ENCODE measurements around the gene KHDRBS1. TPM values are rescaled to one million over a fixed set of nuclear protein-coding genes. Genes with fewer than 3 reads are reported as not detected.

The KHDRBS1 gene
- total and polyA plus RNA-seq, 2 donors from 2014 or later = 66.9 to 121 TPM

DNA sequence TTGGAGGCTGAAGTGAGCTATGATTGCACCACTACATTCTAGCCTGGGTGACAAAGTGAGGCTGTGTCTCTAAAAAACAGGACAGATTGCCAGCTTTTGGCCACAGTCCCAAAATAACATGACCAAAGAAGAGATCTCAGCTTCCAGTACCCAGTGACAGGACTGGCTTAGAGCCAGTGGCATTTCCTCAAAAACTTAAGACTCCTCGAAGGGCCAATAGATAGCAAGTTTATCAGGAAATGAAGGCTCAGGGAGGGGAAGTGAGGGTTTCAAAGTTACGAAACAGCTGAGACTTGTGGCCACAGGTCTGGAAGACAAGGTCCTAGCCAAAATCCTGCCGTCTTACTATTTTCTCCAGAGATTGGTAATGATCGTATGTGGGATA is 52.8 kb downstream of the KHDRBS1 start:
- H3K4me3 ChIP-seq (ENCODE audit: low read length in 3 of 3) = no peak overlapping the region
- H3K27me3 ChIP-seq (ENCODE audit: control insufficient read depth, insufficient read depth, low read length) = no peaks in the 10 kb centered on the region
- no peaks in the 10 kb centered on the region for H3K36me3 ChIP-seq (ENCODE audit: control insufficient read depth in 2 of 3, insufficient read depth in 3 of 3, low read length in 3 of 3)
- intact Hi-C loops (cut with DNase I) = no loop called here
- peak in 3 of 5 donors; percentile 19 to 83 (median 43) for DNase-seq
- H3K4me1 ChIP-seq (ENCODE audit: control insufficient read depth in 2 of 3, insufficient read depth in 2 of 3, low read depth in 1 of 3, low read length in 3 of 3) = peaks cover 8 to 13% (median 8%) of the 10 kb centered on the region in 3 donors
- H3K27ac ChIP-seq (ENCODE audit: low read depth in 2 of 2, low read length in 2 of 2) = peak overlapping the region in 1 of 2 donors; percentile 26
- TF ChIP-seq, protein P1, sequence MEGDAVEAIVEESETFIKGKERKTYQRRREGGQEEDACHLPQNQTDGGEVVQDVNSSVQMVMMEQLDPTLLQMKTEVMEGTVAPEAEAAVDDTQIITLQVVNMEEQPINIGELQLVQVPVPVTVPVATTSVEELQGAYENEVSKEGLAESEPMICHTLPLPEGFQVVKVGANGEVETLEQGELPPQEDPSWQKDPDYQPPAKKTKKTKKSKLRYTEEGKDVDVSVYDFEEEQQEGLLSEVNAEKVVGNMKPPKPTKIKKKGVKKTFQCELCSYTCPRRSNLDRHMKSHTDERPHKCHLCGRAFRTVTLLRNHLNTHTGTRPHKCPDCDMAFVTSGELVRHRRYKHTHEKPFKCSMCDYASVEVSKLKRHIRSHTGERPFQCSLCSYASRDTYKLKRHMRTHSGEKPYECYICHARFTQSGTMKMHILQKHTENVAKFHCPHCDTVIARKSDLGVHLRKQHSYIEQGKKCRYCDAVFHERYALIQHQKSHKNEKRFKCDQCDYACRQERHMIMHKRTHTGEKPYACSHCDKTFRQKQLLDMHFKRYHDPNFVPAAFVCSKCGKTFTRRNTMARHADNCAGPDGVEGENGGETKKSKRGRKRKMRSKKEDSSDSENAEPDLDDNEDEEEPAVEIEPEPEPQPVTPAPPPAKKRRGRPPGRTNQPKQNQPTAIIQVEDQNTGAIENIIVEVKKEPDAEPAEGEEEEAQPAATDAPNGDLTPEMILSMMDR (IDR thresholded peaks at IDR 0.05; ENCODE audit: borderline replicate concordance, extremely low read depth, insufficient read depth) = no peak
- H3K9me3 ChIP-seq (ENCODE audit: control insufficient read depth in 2 of 3, insufficient read depth in 1 of 3, low read length in 3 of 3) = no peaks in the 10 kb centered on the region
- H3K9ac ChIP-seq (ENCODE audit: low read length in 3 of 3) = no peak overlapping the region
- FAIRE-seq = peak; percentile 57

DNA sequence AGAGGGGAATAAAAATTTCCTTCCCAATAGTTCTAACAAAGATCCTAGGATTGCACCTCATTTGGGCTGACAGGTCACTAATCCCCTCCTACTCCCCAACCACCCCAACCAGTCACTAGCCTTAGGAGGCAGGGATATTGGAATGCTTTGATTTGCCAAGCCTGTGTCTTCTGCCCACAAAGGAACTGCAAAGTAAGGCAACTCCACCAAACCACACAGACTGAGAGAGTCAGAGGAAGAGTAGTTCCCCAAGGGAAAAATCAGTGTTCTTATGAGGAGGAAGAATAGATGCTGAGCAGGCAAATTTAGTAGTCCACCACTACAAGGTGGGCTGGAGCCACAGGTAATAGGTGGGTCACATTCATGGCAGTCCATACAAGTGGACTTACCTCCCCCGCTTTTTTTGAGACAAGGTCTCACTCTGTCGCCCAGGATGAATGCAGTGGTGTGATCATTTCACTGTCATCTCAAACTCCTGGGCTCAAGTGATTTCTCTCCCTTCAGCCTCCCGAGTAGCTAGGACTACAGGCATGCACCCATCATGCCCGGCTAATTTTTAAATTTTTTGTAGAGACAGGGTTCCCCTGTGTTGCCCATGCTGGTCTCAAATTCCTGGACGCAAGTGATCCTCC is 55.4 kb downstream of the KHDRBS1 start:
- no peak overlapping the region for H3K9ac ChIP-seq (ENCODE audit: low read length in 3 of 3)
- FAIRE-seq = no peak

DNA sequence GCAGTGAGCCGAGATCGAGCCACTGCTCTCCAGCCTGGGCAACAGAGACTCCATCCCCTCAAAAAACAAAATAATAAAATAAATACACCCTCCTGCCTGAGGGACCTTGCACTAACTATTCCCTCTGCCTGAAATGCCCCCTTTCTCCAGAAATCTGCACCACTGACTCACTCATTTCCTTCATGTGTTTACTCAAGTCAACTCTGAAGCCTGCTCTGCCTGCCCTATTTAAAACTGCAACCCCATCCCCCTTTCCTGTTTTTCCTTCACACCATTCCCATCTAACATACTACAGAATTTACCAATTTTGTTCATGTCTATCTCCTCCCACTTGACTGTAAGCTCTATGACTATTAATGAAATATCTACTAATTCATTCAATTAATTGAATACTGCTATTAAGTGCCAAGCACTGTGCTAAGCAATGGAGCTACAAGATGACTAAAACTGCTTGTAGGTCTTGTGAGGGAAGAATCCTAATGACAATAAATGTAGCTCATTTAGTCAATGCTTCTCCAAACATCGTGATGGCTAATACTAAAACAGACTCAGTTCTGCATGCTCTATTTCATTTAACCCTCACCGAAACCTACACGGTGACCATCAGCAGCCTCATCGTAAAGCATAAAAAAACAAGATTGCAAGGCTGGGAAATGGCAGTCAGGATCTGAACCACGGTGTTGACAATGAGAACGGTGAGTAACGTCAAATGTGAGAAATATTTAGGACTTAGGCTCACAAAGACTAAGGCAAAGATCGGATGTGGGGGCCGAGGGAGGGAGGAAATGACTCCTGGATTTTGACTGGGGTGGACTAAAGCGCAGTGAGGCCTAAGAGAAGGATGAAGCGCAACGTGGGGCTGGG is 58.3 kb downstream of the KHDRBS1 start:
- TF ChIP-seq, protein P1 (IDR thresholded peaks at IDR 0.05; ENCODE audit: borderline replicate concordance, extremely low read depth, insufficient read depth) = no peak
- Histone ChIP-seq H3K27ac (ENCODE audit: low read depth in 2 of 2, low read length in 2 of 2) (peak overlapping the region; percentile 91 to 96), H3K27me3 (ENCODE audit: control insufficient read depth, insufficient read depth, low read length) (no peaks in the 10 kb centered on the region), H3K9ac (ENCODE audit: low read length in 3 of 3) (peak overlapping the region; percentile 62 to 74 (median 71)), H3K9me3 (ENCODE audit: control insufficient read depth in 2 of 3, insufficient read depth in 1 of 3, low read length in 3 of 3) (no peaks in the 10 kb centered on the region), H3K36me3 (ENCODE audit: control insufficient read depth in 2 of 3, insufficient read depth in 3 of 3, low read length in 3 of 3) (peaks cover 3 to 9% (median 8%) of the 10 kb centered on the region in 3 donors), H3K4me3 (ENCODE audit: low read length in 3 of 3) (peak overlapping the region; percentile 80 to 92 (median 86)), H3K4me1 (ENCODE audit: control insufficient read depth in 2 of 3, insufficient read depth in 2 of 3, low read depth in 1 of 3, low read length in 3 of 3) (peaks cover 0 to 13% (median 3%) of the 10 kb centered on the region in 3 donors)
- intact Hi-C loops (cut with DNase I) = no loop called here
- no peak for FAIRE-seq
- DNase-seq = peak in 1 of 5 donors; percentile 52

More for the DNA sequence above, 55.4 kb downstream of the KHDRBS1 start:
- no peaks in the 10 kb centered on the region for H3K27me3 ChIP-seq (ENCODE audit: control insufficient read depth, insufficient read depth, low read length)
- no peaks in the 10 kb centered on the region for H3K36me3 ChIP-seq (ENCODE audit: control insufficient read depth in 2 of 3, insufficient read depth in 3 of 3, low read length in 3 of 3)
- DNase-seq = peak in 3 of 5 donors; percentile 52 to 60 (median 52)
- H3K27ac ChIP-seq (ENCODE audit: low read depth in 2 of 2, low read length in 2 of 2) = no peak overlapping the region
- no peaks in the 10 kb centered on the region for H3K9me3 ChIP-seq (ENCODE audit: control insufficient read depth in 2 of 3, insufficient read depth in 1 of 3, low read length in 3 of 3)
- peaks cover 3 to 13% (median 5%) of the 10 kb centered on the region in 3 donors for H3K4me1 ChIP-seq (ENCODE audit: control insufficient read depth in 2 of 3, insufficient read depth in 2 of 3, low read depth in 1 of 3, low read length in 3 of 3)
- TF ChIP-seq, protein P1 (IDR thresholded peaks at IDR 0.05; ENCODE audit: borderline replicate concordance, extremely low read depth, insufficient read depth) = no peak
- no peak overlapping the region for H3K4me3 ChIP-seq (ENCODE audit: low read length in 3 of 3)
- intact Hi-C loops (cut with DNase I) = no loop called here

Data from kidney (tissue), 14 donors.